Measurements from ENCODE around the gene SGF29.

- TF ChIP-seq POLR2A (IDR thresholded peaks at IDR 0.05) (no peak), CTCF (IDR thresholded peaks at IDR 0.05) (no peak), EP300 (IDR thresholded peaks at IDR 0.05) (no peak)
These were observed 32.0 kb downstream of the SGF29 start for GRCh38 chr16:28585674-28586073.
